H1 (cell line): ENCODE results near the gene ACAT2. TPM values are rescaled to one million over a fixed set of nuclear protein-coding genes. Genes with fewer than 3 reads are reported as not detected.

Source experiments
- E2F6 ChIP-seq: IDR thresholded peaks from 2 replicates; pipeline ENCODE4 v1.6.1; 2012; ENCODE audit warnings: inconsistent platforms
- HDAC2 ChIP-seq, 2 experiments: fragments of 300-600 bp in 1 of 2; sonication (generic) in 1 of 2; IDR thresholded peaks; 2 replicates each; pipeline ENCODE4 v1.6.1; 2011 to 2012; ENCODE audit warnings: low read depth in 2 of 2, low read length in 2 of 2, mild to moderate bottlenecking in 2 of 2, moderate library complexity in 2 of 2, borderline replicate concordance in 1 of 2, inconsistent platforms in 1 of 2
- polyA plus RNA-seq, 7 experiments: library from polyadenylated mRNA; depleted of rRNA in 3 of 7; stranded (reverse) in 5 of 7; unstranded in 2 of 7; fragments of >200 nt in 5 of 7; fragments of 200-250 nt in 2 of 7; gene quantifications; 1 replicate in 5 of 7; 2 replicates in 1 of 7; 4 replicates in 1 of 7; pipeline versions ENCODE4 v1.2.1 to v1.2.3, GENCODE V29; 2011 to 2013; ENCODE audit warnings: missing spikeins in 2 of 7, mixed read lengths in 2 of 7
- total RNA-seq: library from RNA; stranded (reverse); fragmentation: NEBNext Ultra II Directional; extraction: Animal tissue kit (Norgen Biotek cat#: 25700); gene quantifications from 2 replicates; pipeline ENCODE4 v1.2.1, GENCODE V29; 2021

The ACAT2 gene
- total and polyA plus RNA-seq, 2 of the 8 experiments (the other 6 are each of a cell fraction or from before 2014, with no cell fraction given) = 61.6 to 166 TPM

DNA sequence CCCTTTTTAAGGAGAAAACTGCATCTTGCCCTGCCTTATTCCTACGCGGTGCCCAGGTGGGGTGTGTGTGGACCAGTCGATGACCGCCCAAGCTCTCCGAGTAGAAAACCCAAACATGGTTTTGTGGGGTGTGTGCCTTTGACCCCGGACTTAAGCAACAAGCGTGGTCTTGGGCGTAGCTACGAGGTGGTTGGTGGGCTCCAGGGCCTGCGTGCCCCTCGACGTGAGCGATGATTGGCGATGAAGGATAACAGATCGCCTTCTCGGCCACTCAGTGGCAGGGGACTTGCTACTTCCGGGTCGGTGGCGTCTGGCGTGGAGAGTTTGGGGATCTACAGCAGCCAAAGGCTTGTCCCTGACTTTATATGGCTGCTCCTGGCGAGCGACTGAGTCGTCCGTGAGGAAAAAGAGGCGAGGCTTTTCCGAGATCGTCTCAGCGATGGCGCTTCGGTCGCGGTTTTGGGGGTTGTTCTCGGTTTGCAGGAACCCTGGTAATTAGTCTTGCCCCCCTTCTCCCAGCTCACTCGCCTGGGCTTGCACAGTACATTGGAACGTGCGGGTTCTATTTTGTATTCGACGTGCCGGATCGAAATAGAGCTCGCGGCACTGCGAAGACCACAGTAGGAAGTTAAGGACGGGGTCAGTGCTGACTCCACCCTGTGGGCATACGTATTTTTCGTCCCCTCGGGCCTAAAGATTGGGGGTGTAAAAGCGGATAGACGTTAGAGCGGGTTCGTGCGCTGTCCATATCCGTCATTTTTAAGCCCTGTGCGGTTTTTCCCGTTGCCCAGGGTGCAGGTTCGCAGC lies 28.5 kb downstream of the ACAT2 start, which contains the start of gene MRPL18 (continued):
- no peak for TF ChIP-seq E2F6
- 0 out of 4 replicates have a peak, but pooled peaks of 1 of the 2 experiments have one; percentile 29 for TF ChIP-seq HDAC2 (IDR thresholded peaks at IDR 0.05; ENCODE audit: borderline replicate concordance in 1 of 2, low read depth in 2 of 2, low read length in 2 of 2)
- TF ChIP-seq, all 59 proteins: peak for 20
